Hepatocyte (in vitro differentiated cells): ENCODE results near the gene KRT75. TPM values are rescaled to one million over a fixed set of nuclear protein-coding genes. Genes with fewer than 3 reads are reported as not detected.
"Not testable (repeated sequence)": the region's sequence is repeated elsewhere in the genome, so short reads cannot be mapped to it uniquely, and the experiment has no call there.

Experiments
- DNase-seq: peaks from one replicate; pipeline ENCODE4 v3.0.0-alpha.2; 2016; ENCODE audit warnings: low spot score
- H2AFZ ChIP-seq: fragments of 200-600 bp; sonication (generic); 2 replicates; pipeline ENCODE4 v1.6.0; 2016; ENCODE audit warnings: antibody characterized with exemption, mild to moderate bottlenecking
- H3K27ac ChIP-seq: fragments of 200-600 bp; sonication (generic); 2 replicates; pipeline ENCODE4 v1.5.1; 2016; ENCODE audit warnings: mild to moderate bottlenecking
- H3K27me3 ChIP-seq: fragments of 200-600 bp; sonication (generic); 2 replicates; pipeline ENCODE4 v1.6.1; 2016
- H3K36me3 ChIP-seq: fragments of 200-600 bp; sonication (generic); replicated peaks from 2 replicates; pipeline ENCODE4 v1.5.1; 2016; ENCODE audit warnings: low read depth; ENCODE audit not compliant: insufficient read depth
- H3K4me1 ChIP-seq: fragments of 200-600 bp; sonication (generic); 2 replicates; pipeline ENCODE4 v1.5.1; 2016; ENCODE audit warnings: mild to moderate bottlenecking, moderate library complexity; ENCODE audit not compliant: insufficient read depth
- H3K4me2 ChIP-seq: fragments of 200-600 bp; sonication (generic); 2 replicates; pipeline ENCODE4 v1.6.0; 2016
- H3K4me3 ChIP-seq: fragments of 200-600 bp; sonication (generic); 2 replicates; pipeline ENCODE4 v1.5.1; 2016; ENCODE audit warnings: mild to moderate bottlenecking
- H3K79me2 ChIP-seq: fragments of 200-600 bp; sonication (generic); 2 replicates; pipeline ENCODE4 v1.6.0; 2017; ENCODE audit warnings: mild to moderate bottlenecking
- H3K9me2 ChIP-seq: fragments of 200-600 bp; sonication (generic); replicated peaks from 2 replicates; pipeline ENCODE4 v1.6.0; 2017; ENCODE audit warnings: mild to moderate bottlenecking; ENCODE audit not compliant: insufficient read depth
- H3K9me3 ChIP-seq: fragments of 200-600 bp; sonication (generic); 2 replicates; pipeline ENCODE4 v1.5.1; 2016; ENCODE audit warnings: low read depth, mild to moderate bottlenecking
- H4K20me1 ChIP-seq: fragments of 200-600 bp; sonication (generic); 2 replicates; pipeline ENCODE4 v1.6.0; 2016; ENCODE audit warnings: mild to moderate bottlenecking; ENCODE audit not compliant: insufficient read depth, poor library complexity, severe bottlenecking
- CTCF ChIP-seq: fragments of 200-600 bp; sonication (generic); IDR thresholded peaks from 2 replicates; pipeline ENCODE4 v1.5.1; 2016; ENCODE audit warnings: antibody characterized with exemption, mild to moderate bottlenecking; ENCODE audit not compliant: poor library complexity
- EZH2 ChIP-seq: fragments of 200-600 bp; sonication (generic); IDR thresholded peaks from 2 replicates; pipeline ENCODE4 v1.6.1; 2016; ENCODE audit warnings: antibody characterized with exemption, mild to moderate bottlenecking, borderline replicate concordance
- EZH2phosphoT487 ChIP-seq: fragments of 200-600 bp; sonication (generic); IDR thresholded peaks from one replicate; pipeline ENCODE4 v1.6.1; 2018; ENCODE audit warnings: antibody characterized with exemption, mild to moderate bottlenecking, low read depth, moderate library complexity; ENCODE audit not compliant: unreplicated experiment, severe bottlenecking
- WGBS: methylation state at CpG from one replicate; pipeline ENCODE4 v1.1.6; 2016; ENCODE audit warnings: low lambda C conversion rate; ENCODE audit errors: missing lambda C conversion rate; 5-methylcytosine and 5-hydroxymethylcytosine counted together
- polyA plus RNA-seq: library from polyadenylated mRNA; unstranded; fragments of >200 nt; fragmentation: Nextera tagmentation; extraction: Ambion mirVana; gene quantifications from 2 replicates; pipeline ENCODE4 v1.2.1, GENCODE V29; 2016
- total RNA-seq: library from RNA; depleted of rRNA; stranded (reverse); fragments of >200 nt; gene quantifications from 2 replicates; pipeline ENCODE4 v1.2.3, GENCODE V29; 2014

Gene KRT75
- total and polyA plus RNA-seq, 2 experiments from 2014 or later: not detected

DNA sequence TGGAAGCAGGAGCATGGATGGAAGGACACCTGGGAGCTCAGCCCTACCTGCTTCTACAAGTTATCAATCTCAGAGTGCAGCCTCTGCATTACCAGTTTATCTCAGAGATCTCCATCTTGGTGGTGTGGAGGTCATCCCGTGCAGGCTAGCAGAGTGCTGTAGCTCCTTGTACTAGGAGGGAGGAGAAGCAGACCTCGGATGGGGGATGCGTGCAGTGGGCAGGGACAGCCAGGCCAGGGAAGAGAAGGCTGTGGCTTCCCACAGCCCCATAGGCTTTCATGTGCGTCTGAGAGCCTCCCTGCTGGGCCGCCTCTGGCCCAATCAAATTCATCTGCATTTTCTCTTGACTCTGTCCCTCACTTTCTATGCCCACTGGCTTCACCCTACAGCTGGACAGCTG lies 19.2 kb downstream of the KRT75 start:
- no peaks in the 10 kb centered on the region for H3K36me3 ChIP-seq
- no peaks in the 10 kb centered on the region for H3K27me3 ChIP-seq
- DNase-seq: no peak
- WGBS: 83% methylated on average over 5 of the region's 5 CpGs
- no peaks in the 10 kb centered on the region for H3K9me3 ChIP-seq
- no peaks in the 10 kb centered on the region for H4K20me1 ChIP-seq
- no peaks in the 10 kb centered on the region for H3K79me2 ChIP-seq
- H3K4me1 ChIP-seq: peaks cover 3% of the 10 kb centered on the region
- H3K27ac ChIP-seq: no peak overlapping the region
- H3K9me2 ChIP-seq: no peaks in the 10 kb centered on the region
- no peak overlapping the region for H3K4me2 ChIP-seq
- H2AFZ ChIP-seq: no peak overlapping the region
- no peak overlapping the region for H3K4me3 ChIP-seq
- no peak for TF ChIP-seq CTCF
- no peak for TF ChIP-seq EZH2
- TF ChIP-seq EZH2phosphoT487: no peak

GRCh38 chr12:52413782-52414345 lies 20.3 kb downstream of the KRT75 start:
- Histone ChIP-seq H3K9me2 (no peaks in the 10 kb centered on the region), H4K20me1 (no peaks in the 10 kb centered on the region), H3K9me3 (no peaks in the 10 kb centered on the region), H2AFZ (no peak overlapping the region), H3K4me3 (no peak overlapping the region), H3K79me2 (no peaks in the 10 kb centered on the region), H3K27ac (no peak overlapping the region), H3K4me2 (no peak overlapping the region), H3K4me1 (peaks cover 3% of the 10 kb centered on the region), H3K36me3 (no peaks in the 10 kb centered on the region), H3K27me3 (no peaks in the 10 kb centered on the region)
- 80% methylated on average over 8 of the region's 8 CpGs for WGBS
- TF ChIP-seq EZH2phosphoT487 (no peak), EZH2 (no peak), CTCF (no peak)
- no peak for DNase-seq

- TF ChIP-seq EZH2: no peak
- no peak for TF ChIP-seq CTCF
- no peak for TF ChIP-seq EZH2phosphoT487
- no peaks in the 10 kb centered on the region for H3K9me2 ChIP-seq
- no peaks in the 10 kb centered on the region for H3K36me3 ChIP-seq
- no peak overlapping the region for H3K4me2 ChIP-seq
- H3K79me2 ChIP-seq: no peaks in the 10 kb centered on the region
- WGBS: 46% methylated on average over 4 of the region's 4 CpGs
- H3K4me1 ChIP-seq: peaks cover 3% of the 10 kb centered on the region
- no peak for DNase-seq
- H3K9me3 ChIP-seq: no peaks in the 10 kb centered on the region
- H3K4me3 ChIP-seq: no peak overlapping the region
- H4K20me1 ChIP-seq: no peaks in the 10 kb centered on the region
- H2AFZ ChIP-seq: no peak overlapping the region
- no peak overlapping the region for H3K27ac ChIP-seq
- H3K27me3 ChIP-seq: no peaks in the 10 kb centered on the region
These were observed 21.0 kb downstream of the KRT75 start for GRCh38 chr12:52413202-52413601.

- H3K27ac ChIP-seq: no peak overlapping the region
- DNase-seq: no peak
- H3K79me2 ChIP-seq: no peaks in the 10 kb centered on the region
- no peaks in the 10 kb centered on the region for H3K36me3 ChIP-seq
- no peak overlapping the region for H3K4me2 ChIP-seq
- H2AFZ ChIP-seq: no peak overlapping the region
- WGBS: 84% methylated on average over 10 of the region's 10 CpGs
- H3K4me1 ChIP-seq: peaks cover 3% of the 10 kb centered on the region
- no peaks in the 10 kb centered on the region for H3K9me3 ChIP-seq
- H3K9me2 ChIP-seq: no peaks in the 10 kb centered on the region
- no peaks in the 10 kb centered on the region for H4K20me1 ChIP-seq
- no peaks in the 10 kb centered on the region for H3K27me3 ChIP-seq
- no peak for TF ChIP-seq EZH2
- TF ChIP-seq EZH2phosphoT487: no peak
- no peak for TF ChIP-seq CTCF
- no peak overlapping the region for H3K4me3 ChIP-seq
These were observed 22.4 kb downstream of the KRT75 start for GRCh38 chr12:52411815-52412214.

- no CpG with 5 or more reads among the region's 1 CpG for WGBS
- H3K79me2 ChIP-seq, H3K4me3 ChIP-seq, H3K4me1 ChIP-seq, H3K9me2 ChIP-seq, H3K27ac ChIP-seq, DNase-seq, H4K20me1 ChIP-seq, H2AFZ ChIP-seq, H3K36me3 ChIP-seq, H3K4me2 ChIP-seq, H3K27me3 ChIP-seq, H3K9me3 ChIP-seq: not testable (repeated sequence)
These were observed 23.5 kb downstream of the KRT75 start for GRCh38 chr12:52410589-52411248.
